ENCODE measurements around the gene DPM2.

DNA sequence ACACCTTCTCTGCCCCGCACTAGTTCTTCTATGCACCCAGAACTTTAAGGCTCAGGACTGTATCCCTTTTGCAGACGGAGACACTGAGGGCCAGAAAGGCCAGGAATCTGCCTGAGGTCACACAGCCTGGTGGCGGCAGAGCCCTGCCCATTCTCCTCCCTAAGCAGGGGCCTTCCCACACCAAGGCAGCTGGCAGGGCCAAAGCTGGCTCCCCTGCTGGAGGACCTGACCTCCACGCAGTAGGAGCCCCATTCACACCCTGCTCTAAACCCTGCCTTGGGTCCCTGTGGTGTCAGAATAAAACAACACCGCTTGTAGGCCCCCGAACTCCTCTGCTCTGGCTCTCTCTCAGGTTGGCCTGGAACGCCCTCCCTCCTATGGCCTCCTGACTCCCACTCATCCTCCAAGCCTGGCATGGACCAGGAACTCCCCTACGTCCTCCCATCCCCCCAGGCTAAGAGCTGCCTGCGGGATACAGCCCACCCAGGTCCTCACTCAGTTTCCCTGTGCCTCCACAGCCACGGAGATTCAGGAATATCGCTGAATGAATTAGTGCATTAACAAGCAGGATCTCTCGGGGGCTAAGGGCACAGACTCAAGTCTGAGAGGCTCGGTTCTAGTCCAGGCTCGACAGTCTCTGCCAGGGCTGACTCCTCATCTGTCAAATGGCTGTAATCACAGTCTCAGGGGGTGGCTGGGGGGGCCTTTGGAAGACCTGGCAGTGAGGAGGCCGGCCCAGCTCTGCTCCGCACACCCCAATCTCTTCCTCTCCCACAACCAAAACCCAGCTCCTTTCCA is 41.1 kb downstream of the DPM2 start:
- TF ChIP-seq POLR2A (IDR thresholded peaks at IDR 0.05) = no peak
- TF ChIP-seq, protein P1, sequence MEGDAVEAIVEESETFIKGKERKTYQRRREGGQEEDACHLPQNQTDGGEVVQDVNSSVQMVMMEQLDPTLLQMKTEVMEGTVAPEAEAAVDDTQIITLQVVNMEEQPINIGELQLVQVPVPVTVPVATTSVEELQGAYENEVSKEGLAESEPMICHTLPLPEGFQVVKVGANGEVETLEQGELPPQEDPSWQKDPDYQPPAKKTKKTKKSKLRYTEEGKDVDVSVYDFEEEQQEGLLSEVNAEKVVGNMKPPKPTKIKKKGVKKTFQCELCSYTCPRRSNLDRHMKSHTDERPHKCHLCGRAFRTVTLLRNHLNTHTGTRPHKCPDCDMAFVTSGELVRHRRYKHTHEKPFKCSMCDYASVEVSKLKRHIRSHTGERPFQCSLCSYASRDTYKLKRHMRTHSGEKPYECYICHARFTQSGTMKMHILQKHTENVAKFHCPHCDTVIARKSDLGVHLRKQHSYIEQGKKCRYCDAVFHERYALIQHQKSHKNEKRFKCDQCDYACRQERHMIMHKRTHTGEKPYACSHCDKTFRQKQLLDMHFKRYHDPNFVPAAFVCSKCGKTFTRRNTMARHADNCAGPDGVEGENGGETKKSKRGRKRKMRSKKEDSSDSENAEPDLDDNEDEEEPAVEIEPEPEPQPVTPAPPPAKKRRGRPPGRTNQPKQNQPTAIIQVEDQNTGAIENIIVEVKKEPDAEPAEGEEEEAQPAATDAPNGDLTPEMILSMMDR (IDR thresholded peaks at IDR 0.05) = no peak
